CD4-positive, CD25-positive, alpha-beta regulatory T cell (primary cell): ENCODE data around the gene GEMIN7. TPM values are rescaled to one million over a fixed set of nuclear protein-coding genes. Genes with fewer than 3 reads are reported as not detected.

Experiments
- ATAC-seq, 2 donors: fragments of 150-1000 bp; cut with Tn5 transposase; one replicate each; pipeline ENCODE4 v1.10.0; 2021; ENCODE audit warnings: low read depth in 2 of 2, moderate number of reproducible peaks in 2 of 2, moderate library complexity in 1 of 2
- DNase-seq, 3 donors: peaks; one replicate each; pipeline versions ENCODE4 v3.0.0 to v3.0.0-alpha.2; 2012 to 2022; ENCODE audit warnings: mixed read lengths in 1 of 3
- H3K27ac ChIP-seq: one replicate; pipeline ENCODE4 v1.7.0; 2013; ENCODE audit warnings: mild to moderate bottlenecking, low read length; ENCODE audit not compliant: insufficient read depth, poor library complexity, severe bottlenecking
- H3K27me3 ChIP-seq: one replicate; pipeline ENCODE4 v1.7.0; 2013; ENCODE audit warnings: low read length; ENCODE audit not compliant: control insufficient read depth, insufficient read depth
- H3K36me3 ChIP-seq: one replicate; pipeline ENCODE4 v1.7.0; 2013; ENCODE audit warnings: mild to moderate bottlenecking, low read length, moderate library complexity; ENCODE audit not compliant: control insufficient read depth, insufficient read depth
- H3K4me1 ChIP-seq: 2 replicates; pipeline ENCODE4 v1.7.0; 2013; ENCODE audit warnings: mild to moderate bottlenecking, low read length; ENCODE audit not compliant: insufficient read depth, control insufficient read depth, poor library complexity, severe bottlenecking
- H3K4me3 ChIP-seq: one replicate; pipeline ENCODE4 v1.7.0; 2013; ENCODE audit warnings: low read depth, mild to moderate bottlenecking, low read length, moderate library complexity
- H3K9me3 ChIP-seq, 2 experiments: 1 replicate in 1 of 2; 2 replicates in 1 of 2; pipeline ENCODE4 v1.7.0; 2013; ENCODE audit warnings: low read length in 2 of 2, mild to moderate bottlenecking in 1 of 2, moderate library complexity in 1 of 2; ENCODE audit not compliant: control insufficient read depth in 2 of 2
- H3K27ac Mint-ChIP-seq, 3 donors: one replicate each; pipeline ENCODE4 v1.8.0; 2020 to 2022; ENCODE audit warnings: mild to moderate bottlenecking in 3 of 3, mixed read lengths in 3 of 3, moderate library complexity in 2 of 3
- H3K27me3 Mint-ChIP-seq: one replicate; pipeline ENCODE4 v1.8.0; 2022; ENCODE audit warnings: mild to moderate bottlenecking, mixed read lengths
- H3K36me3 Mint-ChIP-seq: one replicate; pipeline ENCODE4 v1.8.0; 2020; ENCODE audit warnings: mixed read lengths
- H3K4me1 Mint-ChIP-seq, 4 donors: one replicate each; pipeline ENCODE4 v1.8.0; 2020 to 2022; ENCODE audit warnings: mixed read lengths in 4 of 4, mild to moderate bottlenecking in 1 of 4
- H3K4me3 Mint-ChIP-seq, 4 donors: one replicate each; pipeline ENCODE4 v1.8.0; 2020 to 2022; ENCODE audit warnings: mild to moderate bottlenecking in 4 of 4, mixed read lengths in 4 of 4, moderate library complexity in 3 of 4
- H3K9me3 Mint-ChIP-seq, 7 donors: one replicate each; pipeline ENCODE4 v1.8.0; 2020 to 2022; ENCODE audit warnings: mixed read lengths in 7 of 7, mild to moderate bottlenecking in 3 of 7, moderate library complexity in 2 of 7
- polyA plus RNA-seq, 4 donors: library from polyadenylated mRNA; unstranded; fragments of 300-500 nt; fragmentation: Illumina TruSeq; gene quantifications; one replicate each; pipeline ENCODE4 v1.2.3, GENCODE V29; 2021
- total RNA-seq: library from RNA; stranded (reverse); gene quantifications from one replicate; pipeline ENCODE4 v1.2.3, GENCODE V29; 2022

Gene GEMIN7
- total and polyA plus RNA-seq, 5 donors from 2014 or later, result 6.6 to 93.1 (median 77.3) TPM

DNA sequence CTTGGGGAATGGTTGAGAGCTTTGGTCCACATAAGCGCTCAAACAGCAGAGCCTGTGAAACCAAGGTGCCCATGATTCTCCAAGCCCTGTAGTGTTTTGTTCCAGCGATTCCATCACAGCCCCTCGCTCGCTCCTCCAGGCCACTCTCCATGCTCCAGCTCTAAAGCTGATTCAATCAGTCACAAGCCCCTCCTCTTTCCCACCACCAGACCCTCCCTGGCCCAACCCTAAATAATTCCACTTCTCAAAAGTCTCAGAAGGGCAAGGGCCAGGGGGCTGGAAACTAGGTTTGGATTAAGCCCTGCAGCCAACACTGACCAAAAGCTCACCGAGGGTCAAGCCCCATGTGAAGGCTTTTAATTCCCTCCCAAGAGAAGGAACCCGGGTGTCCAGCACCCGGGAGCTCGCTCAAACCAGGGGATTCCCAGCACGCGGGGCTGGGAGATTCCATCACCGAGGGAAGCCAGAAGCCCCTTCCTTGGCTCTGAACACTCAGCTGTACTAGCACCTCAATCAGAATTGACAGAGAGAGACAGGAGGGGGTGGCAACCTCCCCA lies 4.2 kb upstream of the GEMIN7 start:
- H3K36me3 Mint-ChIP-seq, result peaks cover 3% of the 10 kb centered on the region
- no peaks in the 10 kb centered on the region for H3K27me3 Mint-ChIP-seq
- H3K9me3 Mint-ChIP-seq, result no peaks in the 10 kb centered on the region
- H3K36me3 ChIP-seq, result peaks cover 11% of the 10 kb centered on the region
- ATAC-seq (no peak), DNase-seq (no peak)
- peaks cover 36% of the 10 kb centered on the region for H3K4me1 ChIP-seq
- no peaks in the 10 kb centered on the region for H3K9me3 ChIP-seq
- H3K4me3 ChIP-seq, result no peak overlapping the region
- peak overlapping the region; percentile 71 to 86 (median 80) for H3K4me3 Mint-ChIP-seq
- H3K27ac Mint-ChIP-seq, result peak overlapping the region; percentile 7 to 83 (median 74)
- H3K27me3 ChIP-seq, result no peaks in the 10 kb centered on the region
- H3K27ac ChIP-seq, result peak overlapping the region; percentile 41
- peaks cover 6 to 38% (median 21%) of the 10 kb centered on the region in 4 donors for H3K4me1 Mint-ChIP-seq

DNA sequence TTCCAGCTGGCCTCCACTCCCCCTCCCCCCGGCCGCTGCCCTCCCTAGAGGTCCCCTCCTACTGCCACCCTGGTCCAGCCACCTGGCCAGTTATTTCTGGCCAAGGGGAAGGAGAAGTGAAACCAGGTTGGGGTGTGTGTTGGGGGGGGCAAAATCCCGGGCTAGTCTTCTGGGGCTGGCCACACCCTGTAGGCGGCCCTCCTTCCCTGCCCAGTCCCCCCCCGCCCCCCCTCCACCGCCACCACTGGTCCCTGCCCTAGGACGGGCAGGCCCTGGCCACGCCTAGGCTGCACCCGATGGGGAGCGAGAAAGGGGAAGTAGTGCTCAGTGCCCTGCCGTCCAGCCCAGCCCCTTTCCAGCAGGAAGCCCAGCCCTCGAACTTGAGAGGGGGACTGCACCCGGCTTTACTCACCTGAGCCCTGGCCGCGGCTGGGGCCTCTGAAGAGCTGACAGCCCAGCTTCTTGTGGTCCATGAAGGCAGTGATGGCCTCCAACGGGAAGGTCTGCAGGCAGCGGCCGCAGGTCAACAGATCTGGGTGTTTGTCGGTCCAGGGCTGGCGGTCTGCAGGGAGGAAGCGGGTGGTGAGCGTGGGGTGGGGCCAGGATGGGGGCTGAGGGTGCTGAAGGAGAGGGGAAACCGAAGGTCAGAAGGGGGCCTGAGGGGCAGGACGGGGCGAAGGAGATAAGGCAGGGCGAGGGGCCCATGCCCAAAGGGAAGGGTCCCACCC lies 3.6 kb upstream of the GEMIN7 start:
- H3K4me3 ChIP-seq, result no peak overlapping the region
- peak overlapping the region; percentile 29 to 85 (median 83) for H3K27ac Mint-ChIP-seq
- DNase-seq, result peak; percentile 14 to 62 (median 31)
- H3K27me3 ChIP-seq, result no peaks in the 10 kb centered on the region
- peaks cover 6 to 44% (median 22%) of the 10 kb centered on the region in 4 donors for H3K4me1 Mint-ChIP-seq
- no peaks in the 10 kb centered on the region for H3K9me3 ChIP-seq
- peaks cover 42% of the 10 kb centered on the region for H3K4me1 ChIP-seq
- H3K36me3 Mint-ChIP-seq, result peaks cover 1% of the 10 kb centered on the region
- peak; percentile 17 to 24 for ATAC-seq
- no peaks in the 10 kb centered on the region for H3K27me3 Mint-ChIP-seq
- peak overlapping the region; percentile 66 for H3K27ac ChIP-seq
- peak overlapping the region; percentile 38 to 86 (median 78) for H3K4me3 Mint-ChIP-seq
- no peaks in the 10 kb centered on the region for H3K9me3 Mint-ChIP-seq
- H3K36me3 ChIP-seq, result peaks cover 5% of the 10 kb centered on the region

DNA sequence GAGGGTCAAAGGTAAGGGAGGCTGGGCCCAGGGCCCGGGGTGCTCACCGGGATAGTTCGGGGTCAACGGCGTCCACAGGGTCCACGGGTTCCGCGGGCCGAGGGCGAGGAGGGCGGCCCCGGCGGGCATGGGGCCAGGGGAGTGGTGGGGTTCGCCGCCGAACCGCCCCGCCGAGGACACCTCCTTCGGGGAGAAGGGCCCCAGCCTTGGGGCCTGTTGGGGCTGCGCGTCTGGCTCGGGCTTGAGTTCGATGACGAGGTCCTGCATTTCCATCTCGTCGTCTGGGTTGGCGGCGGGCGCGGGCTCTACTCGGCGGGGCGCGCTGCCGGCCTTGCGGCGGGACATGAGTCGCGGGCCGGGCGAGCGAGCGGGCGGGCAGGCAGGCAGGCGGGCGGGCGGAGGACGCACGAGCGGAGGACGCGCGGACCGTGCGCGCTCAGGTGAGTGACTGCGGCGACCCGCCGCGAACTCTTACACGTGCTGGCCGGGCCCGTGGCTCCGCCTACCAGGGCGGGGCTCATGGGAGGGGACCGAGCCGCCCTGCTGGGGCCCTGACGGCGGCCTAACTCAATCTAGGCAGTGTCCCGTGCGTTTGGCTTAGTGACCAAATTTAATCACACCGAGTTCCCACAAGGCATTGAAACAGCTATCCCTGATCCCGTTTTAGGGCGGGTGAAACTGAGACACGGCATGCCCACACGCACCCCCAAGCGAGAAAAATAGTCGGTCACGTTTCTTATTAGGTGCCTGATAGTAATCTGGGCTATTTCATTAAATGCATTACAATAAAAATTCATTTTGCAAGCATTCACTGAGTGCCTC lies 2.8 kb upstream of the GEMIN7 start, which contains the start of gene ZNF296:
Gene ZNF296, minus strand, starts transcription at position 450 of the 822 bp plus-strand sequence. Its CDS starts 105 bp downstream, at position 345.
- peak within 1 kb of the TSS; percentile 79 to 90 (median 84) for H3K4me3 Mint-ChIP-seq
- Histone ChIP-seq H3K4me3 (peak within 1 kb of the TSS; percentile 51), H3K4me1 (peaks cover 43% of the 10 kb centered on the region), H3K27ac (peak within 1 kb of the TSS; percentile 66), H3K9me3 (no peaks in the 10 kb centered on the region), H3K27me3 (no peaks in the 10 kb centered on the region), H3K36me3 (no peaks in the 10 kb centered on the region)
- DNase-seq, result peak; percentile 71 to 89 (median 75)
- H3K9me3 Mint-ChIP-seq, result no peaks in the 10 kb centered on the region
- no peaks in the 10 kb centered on the region for H3K27me3 Mint-ChIP-seq
- H3K36me3 Mint-ChIP-seq, result no peaks in the 10 kb centered on the region
- peak; percentile 80 to 82 for ATAC-seq
- H3K4me1 Mint-ChIP-seq, result peaks cover 6 to 51% (median 22%) of the 10 kb centered on the region in 4 donors
- peak within 1 kb of the TSS; percentile 77 to 86 (median 85) for H3K27ac Mint-ChIP-seq

DNA sequence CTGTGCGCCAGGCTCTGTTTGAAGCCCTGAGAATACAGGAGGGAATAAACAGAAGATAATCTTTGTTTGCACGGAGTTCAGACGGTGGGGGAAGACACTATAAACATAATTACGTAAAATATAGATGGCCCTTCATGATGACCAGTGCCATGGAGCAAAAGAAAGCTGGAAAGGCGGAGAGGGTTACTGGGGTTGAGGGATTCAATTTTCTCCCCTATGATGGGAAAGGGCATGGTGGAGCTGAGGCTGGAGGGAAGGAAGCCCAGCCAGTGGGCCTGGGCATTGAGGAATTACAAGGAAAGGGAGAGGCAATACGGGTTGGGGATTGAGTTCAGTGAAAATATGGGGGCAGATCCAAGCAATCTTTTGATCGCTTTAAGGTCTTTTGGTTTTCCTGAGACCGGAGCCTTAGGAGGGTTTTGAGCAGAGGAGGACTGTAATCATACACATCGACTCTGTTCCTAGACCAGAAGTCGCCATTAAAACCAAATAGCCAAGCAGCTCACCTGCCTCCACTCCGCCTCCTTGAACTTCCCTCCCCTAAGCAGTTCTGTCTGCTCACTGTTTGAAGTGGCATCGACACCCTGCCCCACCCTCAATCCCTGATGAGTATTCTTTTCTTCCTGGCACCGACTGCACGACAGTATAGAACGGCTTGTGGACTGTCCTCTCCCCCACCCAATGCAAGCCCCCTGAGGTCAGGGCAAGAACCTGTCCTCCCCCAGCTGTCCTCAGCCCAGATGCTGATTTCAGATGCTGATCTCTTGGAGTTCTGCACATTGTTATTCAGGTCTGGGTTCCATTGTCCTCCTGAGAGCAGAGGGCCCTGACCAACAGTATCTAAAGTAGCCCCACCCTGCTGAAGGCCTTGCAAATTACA lies 2.0 kb upstream of the GEMIN7 start:
- Histone ChIP-seq H3K9me3 (no peaks in the 10 kb centered on the region), H3K4me1 (peaks cover 43% of the 10 kb centered on the region), H3K4me3 (peak overlapping the region; percentile 51), H3K27me3 (no peaks in the 10 kb centered on the region), H3K27ac (peak overlapping the region; percentile 66), H3K36me3 (peaks cover 5% of the 10 kb centered on the region)
- peaks cover 6 to 60% (median 25%) of the 10 kb centered on the region in 4 donors for H3K4me1 Mint-ChIP-seq
- ATAC-seq (no peak), DNase-seq (no peak)
- peaks cover 0 to 1% (median 0%) of the 10 kb centered on the region in 7 donors for H3K9me3 Mint-ChIP-seq
- H3K27me3 Mint-ChIP-seq, result no peaks in the 10 kb centered on the region
- H3K27ac Mint-ChIP-seq, result peak overlapping the region; percentile 77 to 86 (median 85)
- H3K4me3 Mint-ChIP-seq, result peak overlapping the region; percentile 66 to 90 (median 80)
- H3K36me3 Mint-ChIP-seq, result peaks cover 7% of the 10 kb centered on the region

DNA sequence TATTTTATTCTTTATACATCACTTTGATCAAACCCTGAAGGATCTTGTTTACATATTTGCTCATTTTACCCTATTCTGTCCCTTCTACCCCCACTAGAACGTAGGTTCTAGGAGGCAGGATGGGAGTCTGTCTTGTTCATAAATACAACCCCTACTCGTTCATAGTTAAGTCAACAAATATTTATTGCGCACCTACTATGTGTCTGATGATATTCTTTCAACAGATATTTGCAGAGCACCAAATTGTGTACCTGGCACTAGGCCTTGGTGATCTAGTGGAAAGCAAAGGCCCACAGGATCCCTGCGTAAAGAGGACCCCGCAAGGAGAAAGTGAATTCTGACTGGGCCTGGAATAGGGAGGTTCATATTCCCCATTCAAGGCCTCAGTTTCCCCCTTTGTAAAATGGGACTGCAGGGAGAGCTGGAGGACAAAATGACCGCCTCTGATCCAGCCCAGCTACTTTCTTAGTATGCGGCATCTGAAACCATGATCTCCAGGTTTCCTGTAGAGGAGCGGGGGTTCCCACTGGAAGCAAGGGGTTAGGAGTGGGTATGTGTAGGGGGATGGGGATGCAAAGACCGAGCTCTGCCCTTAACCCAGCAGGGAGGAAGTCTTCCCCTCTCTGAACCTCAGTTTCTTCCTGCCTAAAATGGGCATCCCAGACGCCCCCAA lies 534 bp upstream of the GEMIN7 start:
- peak overlapping the region; percentile 63 for H3K4me3 ChIP-seq
- H3K36me3 ChIP-seq, result peaks cover 9% of the 10 kb centered on the region
- peak overlapping the region; percentile 56 to 94 (median 63) for H3K27ac Mint-ChIP-seq
- no peaks in the 10 kb centered on the region for H3K27me3 ChIP-seq
- peak overlapping the region; percentile 90 to 97 (median 92) for H3K4me3 Mint-ChIP-seq
- H3K36me3 Mint-ChIP-seq, result peaks cover 10% of the 10 kb centered on the region
- H3K27me3 Mint-ChIP-seq, result no peaks in the 10 kb centered on the region
- no peaks in the 10 kb centered on the region for H3K9me3 ChIP-seq
- H3K27ac ChIP-seq, result peak overlapping the region; percentile 72
- peaks cover 43% of the 10 kb centered on the region for H3K4me1 ChIP-seq
- ATAC-seq (no peak), DNase-seq (no peak)
- H3K9me3 Mint-ChIP-seq, result peaks cover 0 to 1% (median 0%) of the 10 kb centered on the region in 7 donors
- H3K4me1 Mint-ChIP-seq, result peaks cover 6 to 63% (median 26%) of the 10 kb centered on the region in 4 donors

- H3K27me3 ChIP-seq, result no peaks in the 10 kb centered on the region
- Mint-ChIP-seq H3K4me1 (peaks cover 6 to 58% (median 22%) of the 10 kb centered on the region in 4 donors), H3K4me3 (peak overlapping the region; percentile 90 to 97 (median 92)), H3K27me3 (no peaks in the 10 kb centered on the region), H3K9me3 (peaks cover 0 to 1% (median 0%) of the 10 kb centered on the region in 7 donors), H3K27ac (peak overlapping the region; percentile 43 to 96 (median 94)), H3K36me3 (peaks cover 10% of the 10 kb centered on the region)
- H3K4me1 ChIP-seq, result peaks cover 42% of the 10 kb centered on the region
- no peak overlapping the region for H3K27ac ChIP-seq
- no peaks in the 10 kb centered on the region for H3K9me3 ChIP-seq
- H3K4me3 ChIP-seq, result peak overlapping the region; percentile 88
- ATAC-seq (no peak), DNase-seq (peak in 1 of 3 donors; percentile 29)
- peaks cover 9% of the 10 kb centered on the region for H3K36me3 ChIP-seq
These were observed 881 bp downstream of the GEMIN7 start for GRCh38 chr19:45079911-45080370.
